ENCODE data around the gene MPPED2.
A peak's percentile ranks its signal among the peaks of the same experiment; 100 is the strongest.

MPPED2 gene

DNA sequence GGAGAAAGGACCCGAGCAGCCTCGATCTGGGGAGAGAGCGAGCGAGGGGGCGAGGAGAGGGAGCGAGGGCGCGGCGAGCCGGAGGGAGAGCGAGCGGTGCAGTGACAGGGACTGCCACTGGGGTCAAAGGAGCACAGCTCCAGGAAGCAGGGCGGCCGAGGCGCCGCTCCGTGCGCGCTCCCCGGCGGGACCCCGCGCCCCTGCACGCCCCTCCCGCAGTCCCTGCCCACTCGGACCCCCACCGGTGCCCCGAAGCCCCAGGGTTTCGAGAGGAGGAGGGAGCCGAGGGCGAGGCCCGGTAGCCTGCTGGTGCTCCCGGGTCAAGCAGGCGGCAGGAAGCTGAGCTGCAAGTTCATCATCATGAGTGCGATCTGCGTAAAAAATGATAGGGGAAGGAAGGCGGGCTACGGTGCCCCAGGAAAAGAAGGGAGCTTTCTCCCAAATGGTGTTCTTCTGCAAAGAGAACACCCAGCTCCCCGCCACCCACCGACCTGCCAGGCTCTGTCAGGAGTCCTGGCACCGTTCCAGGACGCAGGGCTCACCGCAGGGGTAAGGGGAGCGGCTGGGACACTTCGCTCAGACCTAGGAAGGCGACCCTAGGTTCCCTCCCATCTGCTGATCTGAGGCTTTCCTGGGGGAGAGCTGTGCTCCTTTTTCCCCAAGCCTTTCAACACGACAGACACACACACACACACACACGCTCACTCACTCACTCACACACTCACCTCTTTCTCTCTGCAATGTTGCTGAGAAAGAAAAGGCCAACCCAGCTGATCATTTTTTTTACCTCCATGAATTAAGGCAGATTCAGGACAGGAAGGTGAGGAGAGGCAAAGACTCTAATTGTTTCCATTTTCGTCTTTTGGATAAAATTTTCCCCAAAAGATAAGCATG, at the start of gene MPPED2:
TSS of gene MPPED2 (minus strand) at position 103 of the 894 bp plus-strand sequence. CDS start 5,980 bp downstream, outside the sequence.
- H3K36me3 Mint-ChIP-seq: no peaks in the 10 kb centered on the region
- H3K27ac Mint-ChIP-seq: no peak within 1 kb of the TSS
- peaks cover 7% of the 10 kb centered on the region for H3K4me1 Mint-ChIP-seq
- H3K9me3 Mint-ChIP-seq: no peaks in the 10 kb centered on the region
- DNase-seq (ENCODE audit: low spot score in 2 of 2) (peak in 1 of 2 donors; percentile 17), ATAC-seq (ENCODE audit: low read depth) (peak; percentile 64)
- H3K27me3 Mint-ChIP-seq: peaks cover 23% of the 10 kb centered on the region
- H3K4me3 Mint-ChIP-seq: peak within 1 kb of the TSS; percentile 55

DNA sequence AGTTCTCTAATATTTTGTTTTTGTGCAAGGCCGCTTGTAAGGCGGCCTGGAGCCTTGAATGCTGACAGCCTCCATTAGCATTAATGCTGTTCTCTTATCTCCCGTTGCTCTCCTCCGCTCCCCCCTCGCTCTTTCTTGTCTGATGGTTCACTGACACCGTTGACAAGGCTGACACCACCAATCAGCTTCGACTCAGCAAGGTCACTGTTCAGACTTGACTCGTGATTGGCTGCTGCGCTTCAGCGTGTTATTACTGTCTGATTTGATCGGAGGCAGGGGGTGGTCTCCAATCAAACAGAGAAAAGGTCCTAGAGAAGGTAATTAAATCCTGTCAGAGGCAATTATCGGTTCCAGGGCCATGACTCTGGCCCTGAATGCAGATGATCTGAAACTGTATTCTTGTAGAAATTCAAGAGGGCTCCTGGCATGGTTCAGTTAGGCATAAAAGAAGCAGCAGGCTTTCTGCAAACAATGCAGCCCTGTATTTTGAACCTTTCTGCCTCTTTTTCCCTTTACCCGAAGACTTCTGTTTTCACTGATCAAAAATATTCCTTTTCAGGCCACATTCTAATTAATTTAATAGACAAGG, 49.3 kb upstream of the MPPED2 start:
- Mint-ChIP-seq H3K27me3 (no peaks in the 10 kb centered on the region), H3K36me3 (no peaks in the 10 kb centered on the region), H3K27ac (no peak overlapping the region), H3K9me3 (peaks cover 2% of the 10 kb centered on the region), H3K4me1 (no peaks in the 10 kb centered on the region), H3K4me3 (no peak overlapping the region)
- ATAC-seq (ENCODE audit: low read depth) (no peak), DNase-seq (ENCODE audit: low spot score in 2 of 2) (no peak)

- Mint-ChIP-seq H3K4me3 (no peak overlapping the region), H3K36me3 (no peaks in the 10 kb centered on the region), H3K4me1 (no peaks in the 10 kb centered on the region), H3K27me3 (no peaks in the 10 kb centered on the region), H3K9me3 (peaks cover 2% of the 10 kb centered on the region), H3K27ac (no peak overlapping the region)
- ATAC-seq (ENCODE audit: low read depth) (no peak), DNase-seq (ENCODE audit: low spot score in 2 of 2) (no peak)
Measured at GRCh38 chr11:30631148-30631547, 45.0 kb upstream of the MPPED2 start.

- H3K9me3 Mint-ChIP-seq: peaks cover 6% of the 10 kb centered on the region
- H3K36me3 Mint-ChIP-seq: no peaks in the 10 kb centered on the region
- H3K4me1 Mint-ChIP-seq: no peaks in the 10 kb centered on the region
- ATAC-seq (ENCODE audit: low read depth): no peak
- DNase-seq (ENCODE audit: low spot score in 2 of 2): no peak
- H3K4me3 Mint-ChIP-seq: no peak overlapping the region
- no peaks in the 10 kb centered on the region for H3K27me3 Mint-ChIP-seq
- H3K27ac Mint-ChIP-seq: no peak overlapping the region
Measured at GRCh38 chr11:30619767-30620166, 33.6 kb upstream of the MPPED2 start.

DNA sequence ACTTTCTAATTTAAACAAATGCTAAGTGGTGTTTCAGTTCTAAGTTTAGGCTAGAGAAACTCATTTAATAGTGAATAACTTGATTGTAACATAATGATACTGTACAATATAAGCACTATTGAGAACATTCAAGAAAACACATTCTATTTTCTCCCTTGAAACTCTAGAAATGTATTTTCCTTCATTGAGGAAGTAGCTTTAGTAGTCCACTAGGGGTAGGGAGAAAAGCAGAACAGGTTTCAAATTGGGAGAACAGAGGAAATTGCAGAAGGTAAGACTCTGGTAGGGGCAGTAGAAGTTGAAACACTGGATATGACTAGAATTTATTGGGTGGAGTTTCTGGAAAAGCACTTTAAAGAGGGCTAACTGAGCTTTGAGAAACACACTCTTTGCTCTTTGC, 31.6 kb upstream of the MPPED2 start:
- H3K4me1 Mint-ChIP-seq: no peaks in the 10 kb centered on the region
- no peak for ATAC-seq (ENCODE audit: low read depth)
- no peak overlapping the region for H3K4me3 Mint-ChIP-seq
- no peaks in the 10 kb centered on the region for H3K27me3 Mint-ChIP-seq
- no peaks in the 10 kb centered on the region for H3K36me3 Mint-ChIP-seq
- no peak for DNase-seq (ENCODE audit: low spot score in 2 of 2)
- H3K27ac Mint-ChIP-seq: no peak overlapping the region
- peaks cover 4% of the 10 kb centered on the region for H3K9me3 Mint-ChIP-seq

DNA sequence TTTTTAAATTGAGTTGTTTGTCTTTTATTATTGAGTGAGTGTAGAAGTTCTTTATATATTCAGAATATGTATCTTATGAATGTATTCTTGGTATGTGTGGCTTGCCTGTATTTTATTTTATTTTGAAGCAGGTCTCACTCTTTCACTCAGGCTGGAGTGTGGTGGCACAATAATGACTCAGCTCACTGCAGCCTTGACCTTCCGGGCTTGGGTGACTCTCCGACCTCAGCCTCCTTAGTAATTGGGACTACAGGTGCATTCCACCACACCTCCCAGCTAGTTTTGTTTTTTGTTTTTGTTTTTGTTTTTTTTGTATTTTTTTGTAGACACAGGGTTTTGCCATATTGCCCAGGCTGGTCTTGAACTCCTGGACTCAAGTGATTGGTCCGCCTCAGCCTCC, 24.5 kb upstream of the MPPED2 start:
- no peak for ATAC-seq (ENCODE audit: low read depth)
- H3K4me3 Mint-ChIP-seq: no peak overlapping the region
- no peak overlapping the region for H3K27ac Mint-ChIP-seq
- no peaks in the 10 kb centered on the region for H3K27me3 Mint-ChIP-seq
- no peaks in the 10 kb centered on the region for H3K4me1 Mint-ChIP-seq
- no peaks in the 10 kb centered on the region for H3K36me3 Mint-ChIP-seq
- DNase-seq (ENCODE audit: low spot score in 2 of 2): no peak
- H3K9me3 Mint-ChIP-seq: no peaks in the 10 kb centered on the region

DNA sequence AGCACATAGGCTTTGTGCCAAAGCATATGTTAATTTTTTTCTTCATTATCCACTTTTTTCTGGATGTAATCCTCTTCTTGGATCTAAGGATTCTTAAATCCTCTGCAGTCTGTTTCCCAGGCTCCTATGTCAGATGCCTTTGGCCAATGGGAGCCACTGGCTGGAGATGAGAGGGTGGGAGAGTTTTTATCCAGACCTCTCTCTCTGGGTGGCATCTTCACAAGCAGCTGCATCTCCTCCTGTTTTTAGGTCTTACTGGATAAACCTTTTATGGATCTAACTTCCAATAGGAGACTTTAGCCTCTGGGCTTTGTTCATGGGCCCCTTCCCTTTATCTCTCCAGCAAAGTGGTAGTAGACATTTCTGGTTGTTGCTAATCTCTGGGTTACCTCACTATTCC, 22.4 kb upstream of the MPPED2 start:
- no peak for DNase-seq (ENCODE audit: low spot score in 2 of 2)
- no peaks in the 10 kb centered on the region for H3K27me3 Mint-ChIP-seq
- no peak for ATAC-seq (ENCODE audit: low read depth)
- H3K36me3 Mint-ChIP-seq: no peaks in the 10 kb centered on the region
- no peak overlapping the region for H3K27ac Mint-ChIP-seq
- no peaks in the 10 kb centered on the region for H3K9me3 Mint-ChIP-seq
- no peak overlapping the region for H3K4me3 Mint-ChIP-seq
- no peaks in the 10 kb centered on the region for H3K4me1 Mint-ChIP-seq

DNA sequence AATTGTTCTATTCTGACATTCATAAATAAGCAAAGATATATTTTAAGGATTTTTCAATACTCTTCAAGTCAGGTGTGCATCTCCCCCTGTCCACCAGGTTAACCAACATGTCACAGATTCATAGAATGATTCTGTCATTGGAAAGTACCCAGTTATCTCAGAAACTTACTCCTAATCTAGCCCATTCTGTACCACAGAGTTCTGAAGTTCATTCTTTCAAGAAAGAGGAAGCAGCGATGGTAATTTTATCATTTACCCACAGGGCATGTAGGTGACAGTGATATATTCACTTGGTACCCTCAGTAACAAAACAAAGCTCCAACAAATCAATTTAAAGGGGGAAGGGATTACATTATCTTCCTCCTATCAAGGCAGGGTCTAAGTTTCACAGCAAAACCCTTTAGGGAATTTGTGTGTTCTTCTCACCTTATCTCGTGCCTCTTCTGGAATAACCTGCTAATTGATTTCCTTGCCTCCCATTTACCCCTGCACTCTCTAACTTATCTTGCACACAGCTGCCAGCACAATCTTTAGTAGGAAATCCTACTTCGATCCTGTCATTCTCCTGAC, 19.0 kb upstream of the MPPED2 start:
- no peaks in the 10 kb centered on the region for H3K36me3 Mint-ChIP-seq
- H3K9me3 Mint-ChIP-seq: no peaks in the 10 kb centered on the region
- no peaks in the 10 kb centered on the region for H3K27me3 Mint-ChIP-seq
- H3K4me1 Mint-ChIP-seq: no peaks in the 10 kb centered on the region
- ATAC-seq (ENCODE audit: low read depth): no peak
- no peak overlapping the region for H3K4me3 Mint-ChIP-seq
- no peak for DNase-seq (ENCODE audit: low spot score in 2 of 2)
- no peak overlapping the region for H3K27ac Mint-ChIP-seq

DNA sequence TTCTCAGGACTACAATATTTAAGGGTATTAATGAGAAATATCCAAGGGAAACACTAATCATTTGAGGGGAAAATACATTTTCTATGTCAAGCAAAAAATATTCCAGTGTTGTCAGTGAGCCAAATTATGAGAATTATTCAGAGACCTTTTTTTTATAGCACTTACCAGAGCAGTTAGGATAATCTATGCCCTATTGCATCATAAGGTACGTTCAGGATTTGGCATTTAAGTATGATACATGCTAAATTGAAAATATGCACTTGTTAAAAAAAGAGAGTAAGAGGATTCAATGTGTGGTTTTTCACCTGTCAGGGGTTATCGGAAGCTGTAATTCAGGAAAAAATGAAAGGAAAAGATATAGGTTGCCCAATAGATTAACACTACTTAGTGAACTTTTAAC, 17.2 kb upstream of the MPPED2 start:
- ATAC-seq (ENCODE audit: low read depth): no peak
- H3K27me3 Mint-ChIP-seq: no peaks in the 10 kb centered on the region
- H3K27ac Mint-ChIP-seq: no peak overlapping the region
- DNase-seq (ENCODE audit: low spot score in 2 of 2): no peak
- peaks cover 2% of the 10 kb centered on the region for H3K9me3 Mint-ChIP-seq
- no peak overlapping the region for H3K4me3 Mint-ChIP-seq
- H3K36me3 Mint-ChIP-seq: no peaks in the 10 kb centered on the region
- H3K4me1 Mint-ChIP-seq: no peaks in the 10 kb centered on the region

DNA sequence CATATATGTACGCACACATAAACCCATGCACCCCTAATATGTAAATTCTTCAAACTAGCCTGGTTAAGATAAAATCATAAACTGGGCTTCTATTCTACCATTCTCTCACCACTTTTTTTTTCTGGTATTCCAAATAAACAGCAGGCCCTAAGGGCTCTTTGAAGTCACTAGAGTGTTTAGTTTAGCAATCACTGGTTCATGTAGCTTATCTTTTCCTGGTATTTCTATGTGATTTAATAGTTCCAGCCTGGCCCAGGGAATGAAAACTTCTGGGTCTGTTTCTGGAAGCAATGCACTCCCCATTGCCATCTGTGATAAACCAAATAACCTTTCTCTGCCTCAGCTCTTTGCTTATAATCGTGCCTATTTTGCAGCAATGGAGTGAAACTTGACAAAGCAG, 10.7 kb upstream of the MPPED2 start:
- no peaks in the 10 kb centered on the region for H3K36me3 Mint-ChIP-seq
- no peaks in the 10 kb centered on the region for H3K27me3 Mint-ChIP-seq
- H3K4me3 Mint-ChIP-seq: no peak overlapping the region
- no peak overlapping the region for H3K27ac Mint-ChIP-seq
- DNase-seq (ENCODE audit: low spot score in 2 of 2): no peak
- no peaks in the 10 kb centered on the region for H3K4me1 Mint-ChIP-seq
- ATAC-seq (ENCODE audit: low read depth): no peak
- H3K9me3 Mint-ChIP-seq: peaks cover 2% of the 10 kb centered on the region

DNA sequence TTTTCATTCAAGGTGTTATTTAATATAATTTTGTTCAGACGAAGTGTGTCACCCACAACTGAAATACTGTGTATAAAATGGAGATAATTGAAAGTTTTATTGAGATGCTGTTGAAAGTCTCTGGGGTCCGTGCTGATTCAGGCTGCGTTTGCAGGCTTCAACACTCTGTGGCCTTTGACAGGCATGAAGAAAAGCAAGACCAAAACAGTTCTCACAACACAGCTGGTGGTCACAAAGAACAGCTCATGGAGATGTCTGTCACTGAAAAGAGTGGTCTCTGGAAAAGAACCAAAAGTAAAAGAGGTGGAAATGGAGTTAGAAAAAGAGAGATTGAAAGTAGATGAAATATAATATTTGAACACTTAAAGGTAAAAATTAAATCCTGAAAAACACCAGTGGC, 9.8 kb upstream of the MPPED2 start:
- DNase-seq (ENCODE audit: low spot score in 2 of 2): no peak
- no peak for ATAC-seq (ENCODE audit: low read depth)
- peaks cover 2% of the 10 kb centered on the region for H3K9me3 Mint-ChIP-seq
- H3K4me1 Mint-ChIP-seq: no peaks in the 10 kb centered on the region
- no peak overlapping the region for H3K4me3 Mint-ChIP-seq
- H3K36me3 Mint-ChIP-seq: no peaks in the 10 kb centered on the region
- peaks cover 3% of the 10 kb centered on the region for H3K27me3 Mint-ChIP-seq
- no peak overlapping the region for H3K27ac Mint-ChIP-seq

DNA sequence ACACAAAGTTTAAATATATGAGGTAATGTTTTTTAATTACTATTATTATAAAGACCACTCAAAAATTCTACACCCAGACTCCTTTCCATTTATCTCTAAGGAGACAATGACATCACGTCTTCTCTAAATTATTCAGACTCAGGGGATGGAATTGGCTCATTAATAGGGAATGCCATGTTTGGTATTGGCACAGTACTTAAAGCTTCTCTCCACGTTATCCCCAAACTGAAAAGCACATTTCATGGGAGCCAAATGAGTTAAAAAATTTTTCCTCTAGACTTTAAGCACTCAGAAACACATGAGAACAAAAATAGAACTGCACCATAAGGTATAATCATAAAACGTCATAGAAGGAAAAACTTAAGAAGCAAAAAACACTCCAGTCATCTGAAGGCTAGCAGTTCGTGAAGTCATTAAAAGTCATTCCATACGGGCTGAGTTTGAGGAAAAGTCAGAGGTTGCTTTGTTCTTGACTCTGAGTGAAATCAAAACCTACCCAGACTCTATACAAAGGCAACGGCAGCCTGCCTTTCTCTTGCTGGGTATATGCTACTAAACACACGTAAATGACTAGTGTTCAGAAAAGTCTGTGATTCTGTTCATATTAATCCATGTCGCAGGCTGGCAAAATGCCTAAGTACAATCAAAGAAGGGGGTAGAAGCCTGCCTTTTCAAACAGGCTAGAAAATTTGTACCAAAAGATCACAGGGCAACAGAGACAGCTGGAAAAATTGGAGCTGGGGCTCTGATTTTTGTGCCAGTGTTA, 8.7 kb upstream of the MPPED2 start:
- H3K36me3 Mint-ChIP-seq: no peaks in the 10 kb centered on the region
- peaks cover 3% of the 10 kb centered on the region for H3K27me3 Mint-ChIP-seq
- no peak overlapping the region for H3K4me3 Mint-ChIP-seq
- H3K9me3 Mint-ChIP-seq: peaks cover under 1% of the 10 kb centered on the region
- no peak for ATAC-seq (ENCODE audit: low read depth)
- no peaks in the 10 kb centered on the region for H3K4me1 Mint-ChIP-seq
- no peak for DNase-seq (ENCODE audit: low spot score in 2 of 2)
- H3K27ac Mint-ChIP-seq: no peak overlapping the region

DNA sequence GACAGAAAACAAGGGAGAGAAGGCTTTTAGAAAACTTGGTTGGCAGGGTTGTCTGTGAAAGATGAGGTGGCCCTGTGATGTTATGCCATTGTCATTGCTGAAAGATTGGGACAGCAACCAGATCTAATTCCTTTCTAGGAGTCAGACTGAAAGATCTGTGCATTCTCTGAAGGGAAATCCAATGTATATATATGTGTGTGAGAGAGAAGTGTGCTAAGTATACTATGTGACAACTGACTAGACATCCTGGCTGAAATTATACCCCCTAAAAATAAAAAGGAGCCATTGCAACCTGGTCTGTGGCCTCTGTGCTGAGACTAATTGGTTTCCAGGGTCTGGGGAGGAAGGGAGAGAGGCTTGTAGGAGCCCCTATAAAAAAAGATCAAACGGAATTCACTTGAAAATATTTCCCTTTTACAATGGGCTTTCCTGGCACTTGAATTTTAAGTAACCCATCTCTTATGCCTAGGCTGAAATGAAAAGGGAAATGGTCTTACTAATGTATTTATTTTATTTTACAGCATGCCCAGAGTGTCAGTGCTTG, 1.2 kb upstream of the MPPED2 start:
- no peak overlapping the region for H3K27ac Mint-ChIP-seq
- H3K4me1 Mint-ChIP-seq: peaks cover 7% of the 10 kb centered on the region
- DNase-seq (ENCODE audit: low spot score in 2 of 2): no peak
- H3K27me3 Mint-ChIP-seq: peaks cover 23% of the 10 kb centered on the region
- H3K4me3 Mint-ChIP-seq: peak overlapping the region; percentile 55
- H3K36me3 Mint-ChIP-seq: no peaks in the 10 kb centered on the region
- no peak for ATAC-seq (ENCODE audit: low read depth)
- no peaks in the 10 kb centered on the region for H3K9me3 Mint-ChIP-seq

DNA sequence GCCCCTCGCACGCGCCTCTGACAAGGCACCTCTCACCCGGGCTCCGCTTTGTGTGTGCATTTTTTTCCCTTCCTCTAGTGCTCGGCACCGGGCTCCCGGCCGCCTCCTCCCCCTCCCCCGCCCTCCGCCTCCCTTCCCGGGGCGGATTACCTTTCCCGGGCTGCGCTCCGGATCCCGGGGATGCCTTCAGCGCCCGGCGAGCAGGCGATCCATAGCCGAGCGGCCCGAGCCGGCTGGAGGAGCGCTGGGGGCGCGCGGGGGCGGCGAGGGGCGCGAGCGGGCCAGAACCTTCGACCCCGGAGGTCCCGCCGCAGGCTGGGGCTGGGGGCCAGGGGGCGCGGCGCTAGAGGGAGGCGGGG, 282 bp downstream of the MPPED2 start:
- Mint-ChIP-seq H3K36me3 (no peaks in the 10 kb centered on the region), H3K4me1 (peaks cover 7% of the 10 kb centered on the region), H3K27ac (no peak overlapping the region), H3K4me3 (peak overlapping the region; percentile 52), H3K9me3 (no peaks in the 10 kb centered on the region), H3K27me3 (peaks cover 20% of the 10 kb centered on the region)
- ATAC-seq (ENCODE audit: low read depth) (peak; percentile 8), DNase-seq (ENCODE audit: low spot score in 2 of 2) (no peak)
